Mesangial cell (primary cell): ENCODE measurements around the gene RGMA. TPM values are rescaled to one million over a fixed set of nuclear protein-coding genes. Genes with fewer than 3 reads are reported as not detected.

Experiments
- total RNA-seq: library from RNA; depleted of rRNA; stranded (reverse); fragments of >200 nt; gene quantifications from 2 replicates; pipeline ENCODE4 v1.2.3, GENCODE V29; 2015

Gene RGMA, protein sequence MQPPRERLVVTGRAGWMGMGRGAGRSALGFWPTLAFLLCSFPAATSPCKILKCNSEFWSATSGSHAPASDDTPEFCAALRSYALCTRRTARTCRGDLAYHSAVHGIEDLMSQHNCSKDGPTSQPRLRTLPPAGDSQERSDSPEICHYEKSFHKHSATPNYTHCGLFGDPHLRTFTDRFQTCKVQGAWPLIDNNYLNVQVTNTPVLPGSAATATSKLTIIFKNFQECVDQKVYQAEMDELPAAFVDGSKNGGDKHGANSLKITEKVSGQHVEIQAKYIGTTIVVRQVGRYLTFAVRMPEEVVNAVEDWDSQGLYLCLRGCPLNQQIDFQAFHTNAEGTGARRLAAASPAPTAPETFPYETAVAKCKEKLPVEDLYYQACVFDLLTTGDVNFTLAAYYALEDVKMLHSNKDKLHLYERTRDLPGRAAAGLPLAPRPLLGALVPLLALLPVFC
- total RNA-seq = 0.98 and 2.5 TPM in 2 replicates

DNA sequence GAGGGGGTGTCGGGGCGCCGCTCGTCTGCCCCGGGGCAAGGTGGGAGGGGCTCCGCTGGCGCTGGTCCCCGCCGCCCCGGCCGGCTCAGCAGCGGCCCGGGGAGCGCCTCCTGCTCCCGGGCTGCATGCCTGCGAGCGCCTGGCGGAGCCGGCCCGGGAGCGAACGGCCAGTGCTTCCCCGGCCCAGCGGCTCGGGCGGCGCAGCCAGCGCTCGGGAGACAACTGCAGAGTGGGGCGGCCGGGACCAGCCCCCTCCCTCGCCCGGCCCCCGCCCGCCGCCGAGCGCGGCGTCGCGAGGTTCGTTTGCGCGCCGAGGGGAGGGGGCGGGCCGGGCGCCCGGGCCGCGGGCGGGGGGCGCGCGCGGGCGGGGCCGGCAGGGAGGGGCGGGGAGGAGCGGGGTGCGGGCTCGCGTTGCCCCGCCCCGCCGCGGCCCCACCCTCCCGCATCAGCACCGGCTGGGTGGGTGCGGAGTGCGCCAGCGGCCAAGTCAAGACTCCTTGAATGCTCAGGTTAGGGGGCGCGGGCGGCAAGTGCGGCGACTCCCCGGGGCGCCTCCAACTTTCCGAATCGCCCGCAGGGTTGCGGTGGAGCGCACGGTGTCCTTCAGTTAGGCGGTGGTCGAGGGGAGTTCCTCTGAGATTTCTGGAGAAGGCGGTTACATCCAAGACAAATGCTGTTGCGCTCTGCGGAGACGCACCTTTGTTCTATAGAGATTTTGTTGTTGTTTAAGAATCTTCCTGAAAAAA lies at the start of gene RGMA:
Gene RGMA (minus strand): TSS at position 231 of the 746 bp plus-strand sequence. CDS start 279 bp downstream, outside the sequence.

Other genes with a start within 250 kb of the RGMA start
- gene CHD2, start 188.9 kb downstream of the RGMA start, total RNA-seq = 26.4 and 45.6 TPM in 2 replicates